HG03439 (cell line): ENCODE data around the gene ACKR3.

ENCODE experiments used
- ATAC-seq: cut with Tn5 transposase; IDR thresholded peaks from one replicate; pipeline ENCODE4 v1.9.1; 2021; ENCODE audit warnings: mild to moderate bottlenecking, moderate library complexity; ENCODE audit not compliant: unreplicated experiment

ACKR3 gene

DNA sequence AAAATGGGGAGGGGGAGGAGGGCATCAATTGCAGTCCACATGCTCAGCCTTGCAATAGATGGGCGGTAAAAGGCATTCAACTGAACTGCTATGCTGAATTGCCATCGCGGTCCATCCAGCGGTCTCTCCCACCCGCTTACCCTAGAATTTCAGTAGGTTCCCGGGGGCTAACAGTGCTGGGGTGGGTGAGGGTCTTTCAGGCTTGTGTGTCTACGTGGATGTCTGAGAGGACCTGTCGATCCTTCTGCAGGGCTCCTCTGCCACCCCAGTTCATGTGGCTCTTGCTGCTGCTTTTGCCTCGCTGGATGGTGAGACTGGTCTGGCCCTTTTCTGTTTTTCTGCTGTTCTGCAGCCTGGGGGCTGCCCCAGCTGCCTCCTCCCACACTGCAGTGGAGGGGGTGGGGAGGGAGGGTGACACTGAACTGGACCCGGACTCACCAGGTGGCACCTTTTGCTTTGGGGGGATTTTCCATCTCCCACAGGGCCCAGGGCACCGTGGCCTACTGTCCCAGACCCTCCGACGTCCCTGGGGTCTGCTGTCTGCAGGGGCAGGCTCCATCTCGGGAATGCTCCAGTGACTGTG lies 14.1 kb downstream of the ACKR3 start:
- no peak for ATAC-seq

DNA sequence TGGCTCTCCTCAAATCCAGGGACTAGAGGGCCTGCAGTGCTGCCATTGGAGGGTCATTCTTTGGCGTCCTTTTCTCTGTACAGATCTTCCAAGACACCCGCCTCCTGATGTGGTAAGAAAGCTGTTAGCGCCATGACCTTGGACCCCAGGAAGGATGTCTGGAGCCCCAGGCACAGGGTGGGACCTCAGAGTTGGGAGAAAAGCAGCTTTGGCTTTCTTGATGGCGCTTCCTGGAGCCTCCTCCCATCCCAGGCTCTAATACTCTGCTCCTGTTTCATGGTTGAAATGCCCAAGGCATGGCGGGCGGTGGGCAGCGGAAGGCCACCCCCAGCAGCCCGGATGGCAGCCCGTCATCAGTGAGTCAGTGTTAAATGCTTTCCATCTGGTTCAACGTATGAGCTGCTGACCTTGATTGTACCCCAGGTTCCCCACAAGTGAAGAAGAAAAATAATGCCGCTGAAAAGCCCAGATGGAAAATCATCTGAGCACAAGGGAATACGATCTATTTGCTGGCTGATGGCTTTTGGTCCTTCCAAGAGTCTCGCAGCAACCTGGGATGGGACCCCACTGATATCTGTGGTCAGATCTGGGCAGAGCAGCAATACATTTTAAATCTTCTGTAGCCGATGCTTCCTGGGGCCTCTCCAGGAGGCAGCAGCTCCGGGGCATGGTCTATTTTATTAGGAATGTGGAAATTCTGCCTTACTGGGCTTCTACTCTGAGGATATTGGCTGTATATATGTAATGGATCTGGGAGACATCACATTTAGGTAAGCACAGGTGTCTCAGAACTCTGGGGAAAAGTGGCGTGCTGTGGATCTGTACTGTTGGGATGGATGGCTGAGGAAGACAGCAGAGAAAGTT lies 15.1 kb downstream of the ACKR3 start:
- ATAC-seq = no peak

DNA sequence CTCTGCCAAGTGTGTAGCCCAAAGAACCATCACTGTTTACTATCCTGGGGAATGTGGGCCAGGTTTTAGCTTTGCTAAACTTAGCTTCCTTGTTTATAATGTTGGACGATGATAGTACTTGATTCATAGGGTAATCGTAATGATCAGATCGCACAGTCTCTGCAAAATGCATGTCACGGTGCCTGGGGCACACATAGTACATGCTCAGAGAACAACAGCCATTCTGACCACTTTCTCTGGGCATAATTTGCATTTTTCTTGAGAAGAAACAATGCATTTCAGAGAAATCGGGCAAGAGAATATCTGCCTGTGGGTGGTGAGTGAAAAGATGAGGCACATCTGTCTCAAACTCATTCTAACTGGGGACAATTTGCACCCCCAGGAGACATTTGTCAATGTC lies 16.3 kb downstream of the ACKR3 start:
- ATAC-seq = no peak

DNA sequence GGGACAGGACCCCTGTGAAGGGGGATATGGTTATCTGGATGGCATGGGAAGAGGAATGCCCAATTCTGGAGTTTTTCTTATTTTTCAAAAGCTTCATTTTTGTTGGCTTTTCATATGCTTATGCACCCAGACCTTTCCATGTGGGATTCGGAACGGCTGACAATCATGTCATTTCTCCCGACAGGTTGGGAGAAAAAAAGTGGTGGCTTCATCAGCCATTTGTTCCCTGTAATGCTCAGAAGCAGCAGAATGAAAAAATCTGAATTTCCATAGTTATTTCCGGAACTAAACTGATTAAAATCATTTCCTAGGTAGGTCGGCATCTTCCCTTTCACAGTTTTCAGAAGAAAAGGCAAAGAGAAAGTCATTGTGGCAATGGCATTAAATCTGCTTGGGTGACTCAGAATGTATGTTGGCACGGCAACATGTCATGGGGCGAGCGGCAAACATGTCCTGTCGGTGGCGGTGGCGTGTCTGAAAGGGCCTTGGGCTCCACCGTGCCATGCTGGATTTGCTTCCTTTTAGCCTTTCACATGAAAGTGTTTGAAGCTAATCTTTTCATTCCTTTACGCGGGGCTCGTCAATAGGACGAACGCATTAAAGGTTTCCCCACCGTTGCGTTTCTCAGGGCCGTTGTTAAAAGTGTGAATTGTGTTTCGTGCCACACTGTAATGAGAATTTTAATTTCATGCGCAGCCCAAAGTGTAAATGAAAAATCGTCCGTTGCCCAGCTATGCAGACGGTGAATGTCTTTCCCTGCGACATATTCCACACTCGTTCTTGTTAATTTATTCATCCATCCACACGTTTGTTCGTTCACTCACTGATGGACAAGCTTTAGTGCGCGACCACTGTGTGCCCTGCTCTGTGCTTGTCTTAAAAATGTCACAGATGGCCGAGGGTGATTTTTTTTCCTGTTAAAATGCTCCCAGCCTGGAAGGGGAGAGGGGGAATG lies 18.5 kb downstream of the ACKR3 start:
- no peak for ATAC-seq

DNA sequence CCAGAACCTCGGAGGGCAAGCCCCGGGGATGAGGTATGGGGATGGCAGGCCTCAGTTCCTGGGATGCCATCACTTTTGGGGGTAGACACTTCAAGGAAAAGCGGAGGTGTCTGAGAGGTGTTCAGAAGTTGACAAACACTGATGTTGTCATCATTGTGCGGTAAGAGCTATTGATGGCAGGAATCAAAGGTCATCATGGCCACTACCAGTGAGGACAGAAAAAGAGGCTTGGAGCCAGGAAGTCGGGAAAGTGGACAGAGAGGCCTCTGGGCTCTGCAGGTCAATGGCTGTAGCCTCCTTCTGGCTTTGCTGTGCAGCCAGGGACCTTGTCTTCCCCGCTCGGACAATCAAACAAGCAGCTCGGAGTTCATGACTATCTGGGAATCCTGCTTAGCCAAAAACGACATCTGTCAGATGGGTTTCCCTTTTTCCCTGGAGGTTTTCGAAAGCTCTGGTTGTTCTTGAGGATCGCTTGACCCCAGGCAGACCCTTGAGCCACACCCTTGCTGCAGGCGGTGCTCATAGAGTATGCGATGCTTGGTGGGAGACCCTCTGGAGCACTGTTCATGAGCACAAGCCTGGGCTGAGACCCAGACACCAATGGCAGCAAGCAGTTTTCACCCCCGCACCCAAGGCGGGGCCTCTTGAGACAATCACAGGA lies 19.4 kb downstream of the ACKR3 start:
- no peak for ATAC-seq

DNA sequence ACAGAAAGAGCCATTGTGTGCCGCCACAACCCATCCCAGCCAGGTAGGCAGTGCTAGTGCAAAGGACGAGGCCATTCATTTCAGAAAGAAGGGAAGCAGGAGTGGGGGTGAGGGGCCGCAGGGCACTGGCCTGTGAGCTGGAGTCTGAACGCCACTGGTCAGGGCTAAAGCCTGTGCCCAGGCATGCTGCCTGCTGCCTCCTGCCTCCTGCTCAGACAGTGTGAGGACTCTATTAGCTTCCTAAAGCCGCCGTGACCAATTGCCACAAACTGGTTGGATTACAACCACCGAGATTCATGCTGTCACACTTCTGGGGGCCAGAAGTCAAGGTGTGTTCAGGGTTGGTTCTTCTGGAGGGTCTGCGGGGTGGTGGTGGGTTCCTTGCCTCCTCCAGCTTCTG lies 21.2 kb downstream of the ACKR3 start:
- no peak for ATAC-seq

DNA sequence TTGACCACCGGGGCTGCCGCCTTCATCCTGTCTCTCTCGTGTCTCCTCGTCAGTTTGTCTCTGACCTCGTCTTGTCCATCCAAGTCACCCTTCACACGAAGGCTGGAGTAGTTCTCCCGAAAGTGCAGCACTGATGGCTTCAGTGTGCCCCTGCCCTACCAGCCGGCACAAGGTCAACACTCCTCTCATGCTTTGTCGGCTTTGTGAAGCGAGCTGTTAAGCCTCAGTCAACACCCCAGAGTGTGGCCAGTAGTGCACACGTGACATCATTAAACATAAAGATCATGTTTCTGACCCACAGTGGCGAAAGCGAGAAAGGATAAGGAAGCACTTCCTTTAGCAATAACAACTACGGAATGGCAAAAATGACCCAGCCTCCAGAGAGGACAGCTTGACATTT lies 23.2 kb downstream of the ACKR3 start:
- ATAC-seq = no peak

DNA sequence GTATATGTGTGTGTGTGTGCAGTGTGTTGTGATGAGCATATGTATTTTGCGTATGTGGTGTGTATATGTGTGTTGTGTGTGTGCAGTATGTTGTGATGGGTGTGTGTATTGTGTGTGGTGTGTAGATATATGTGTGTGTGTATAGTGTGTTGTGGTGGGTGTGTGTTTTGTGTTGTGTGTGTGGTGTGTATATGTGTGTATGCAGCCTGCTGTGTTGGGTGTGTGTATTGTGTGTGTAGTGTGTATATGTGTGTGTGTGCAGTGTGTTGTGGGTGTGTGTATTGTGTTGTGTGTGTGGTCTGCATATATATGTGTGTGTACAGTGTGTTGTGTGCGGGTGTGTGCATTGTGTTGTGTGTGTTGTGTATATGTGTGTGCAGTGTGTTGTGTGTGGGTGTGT lies 23.9 kb downstream of the ACKR3 start:
- ATAC-seq = no peak

DNA sequence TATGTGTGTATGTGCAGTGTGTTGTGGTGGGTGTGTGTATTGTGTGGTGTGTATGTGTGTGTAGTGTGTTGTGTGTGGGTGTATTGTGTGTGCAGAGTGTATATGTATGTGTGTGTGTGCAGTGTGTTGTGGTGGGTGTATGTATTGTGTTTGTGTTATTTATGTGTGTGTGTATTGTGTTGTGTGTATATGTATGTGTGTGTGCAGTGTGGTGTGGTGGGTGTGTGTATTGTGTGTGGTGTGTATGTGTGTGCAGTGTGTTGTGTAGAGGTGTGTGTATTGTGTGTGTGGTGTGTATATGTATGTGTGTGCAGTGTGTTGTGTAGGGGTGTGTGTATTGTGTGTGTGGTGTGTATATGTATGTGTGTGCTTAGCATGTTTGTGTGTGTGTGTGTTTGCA lies 24.3 kb downstream of the ACKR3 start:
- no peak for ATAC-seq

DNA sequence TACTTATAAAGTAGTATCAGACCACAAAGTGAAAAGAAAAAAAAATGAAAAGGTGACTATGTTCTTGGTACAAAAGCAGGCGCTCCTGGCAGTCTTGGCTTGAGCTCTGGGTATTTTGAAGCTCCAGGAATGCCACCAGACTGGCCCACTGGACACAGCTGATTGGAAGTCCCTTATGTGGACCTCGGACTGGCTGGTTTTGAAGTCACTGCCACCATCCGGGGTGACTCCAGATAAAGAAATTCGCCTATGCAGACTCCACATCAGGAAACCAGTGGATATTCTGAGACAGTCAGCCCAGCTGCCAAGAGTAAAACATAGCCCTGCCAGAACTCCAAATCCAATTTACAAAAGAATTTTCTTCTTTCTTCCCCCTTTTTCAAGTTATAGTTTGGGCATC lies 28.0 kb downstream of the ACKR3 start:
- no peak for ATAC-seq

DNA sequence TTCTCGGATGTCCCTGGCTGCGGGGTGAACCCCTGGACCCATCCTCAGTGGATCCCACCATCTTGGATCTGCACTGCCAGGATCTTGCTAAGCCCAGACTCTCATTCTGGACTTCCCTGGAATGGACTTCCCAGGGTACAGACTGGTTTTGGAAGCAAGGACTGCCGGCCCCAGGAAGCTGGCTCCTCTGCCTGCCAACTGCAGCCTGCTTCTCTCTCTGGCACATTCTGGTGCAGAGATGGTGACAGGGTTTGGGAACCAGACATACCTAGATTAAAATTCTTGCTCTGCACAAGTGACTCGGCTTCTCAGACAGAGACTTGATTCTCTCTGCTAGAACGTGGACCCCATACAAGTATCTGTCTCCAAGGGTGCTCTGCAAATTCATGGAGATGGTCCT lies 29.4 kb downstream of the ACKR3 start:
- no peak for ATAC-seq

DNA sequence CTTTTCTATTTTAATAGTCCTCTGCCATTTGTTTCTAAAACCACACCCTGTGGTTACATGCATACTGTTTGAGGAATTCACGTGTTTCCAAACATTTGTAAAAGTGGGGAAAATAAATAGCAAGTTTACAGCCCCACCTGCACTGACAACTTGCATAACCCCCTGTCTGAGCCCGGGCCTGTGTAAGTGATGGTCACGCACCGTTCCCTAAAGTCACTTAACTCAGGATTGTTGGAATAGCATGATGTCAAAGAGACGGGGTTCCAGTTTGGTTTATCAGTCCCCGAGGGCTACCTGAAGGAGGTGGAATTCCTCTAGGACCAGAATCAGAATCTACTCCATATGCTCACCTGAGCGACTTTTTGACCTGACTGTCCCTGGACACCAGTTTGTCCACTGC lies 30.5 kb downstream of the ACKR3 start:
- ATAC-seq = no peak

DNA sequence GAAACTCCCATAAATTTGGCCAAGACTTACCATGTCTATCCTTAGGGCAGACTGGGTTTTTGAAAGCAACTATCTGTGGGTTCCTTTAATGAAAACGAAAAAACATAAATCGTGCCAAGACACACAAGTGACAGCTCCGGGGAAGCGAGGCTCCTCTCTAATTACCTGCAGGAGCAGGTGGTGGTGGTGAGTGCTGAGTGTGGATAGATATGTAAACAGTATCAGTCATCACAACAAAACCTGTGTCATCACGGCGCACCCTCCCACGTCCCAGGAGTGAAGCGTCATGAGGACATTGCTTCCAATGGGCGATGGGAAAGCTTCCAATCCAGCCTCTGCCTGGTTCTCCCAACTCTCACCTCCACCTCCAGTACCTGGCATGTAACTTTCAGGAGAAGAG lies 31.3 kb downstream of the ACKR3 start:
- ATAC-seq = no peak

DNA sequence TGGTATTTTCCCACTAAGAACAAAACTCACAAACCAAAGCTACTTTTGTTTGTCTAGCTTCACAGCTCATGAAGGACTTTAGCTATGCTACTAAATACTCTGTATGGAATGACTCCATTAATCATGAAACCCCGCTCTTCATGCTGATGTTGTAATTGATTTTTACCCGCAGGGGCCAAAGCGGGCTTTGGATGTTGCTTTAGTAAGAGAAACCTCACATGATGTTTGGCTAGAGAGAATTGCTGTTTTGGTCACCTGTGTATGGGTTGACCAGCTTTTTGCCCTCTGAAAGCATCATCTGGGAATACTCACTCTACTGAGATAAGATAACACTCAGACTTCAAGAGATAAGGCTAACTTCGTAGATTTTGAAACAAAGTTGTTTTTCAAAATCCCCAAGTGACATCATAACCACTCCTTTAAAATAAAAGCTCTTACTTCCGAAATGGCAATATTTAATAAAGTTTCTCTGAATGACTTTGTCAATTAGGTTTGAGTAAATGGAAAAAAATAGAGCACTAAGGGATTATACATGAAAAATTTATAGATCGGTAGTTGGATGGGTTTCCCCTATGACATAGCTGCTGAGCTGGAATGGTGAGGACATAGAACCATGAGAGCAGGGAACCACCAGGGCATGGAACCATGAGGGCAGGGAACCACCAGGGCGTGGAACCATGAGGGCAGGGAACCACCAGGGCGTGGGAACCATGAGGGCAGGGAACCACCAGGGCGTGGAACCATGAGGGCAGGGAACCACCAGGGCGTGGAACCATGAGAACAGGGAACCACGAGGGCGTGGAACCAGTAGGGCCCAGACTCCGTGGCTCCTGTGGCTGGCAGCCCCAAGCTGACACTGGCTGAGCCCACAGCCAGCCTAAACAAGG lies 31.9 kb downstream of the ACKR3 start:
- ATAC-seq = no peak

DNA sequence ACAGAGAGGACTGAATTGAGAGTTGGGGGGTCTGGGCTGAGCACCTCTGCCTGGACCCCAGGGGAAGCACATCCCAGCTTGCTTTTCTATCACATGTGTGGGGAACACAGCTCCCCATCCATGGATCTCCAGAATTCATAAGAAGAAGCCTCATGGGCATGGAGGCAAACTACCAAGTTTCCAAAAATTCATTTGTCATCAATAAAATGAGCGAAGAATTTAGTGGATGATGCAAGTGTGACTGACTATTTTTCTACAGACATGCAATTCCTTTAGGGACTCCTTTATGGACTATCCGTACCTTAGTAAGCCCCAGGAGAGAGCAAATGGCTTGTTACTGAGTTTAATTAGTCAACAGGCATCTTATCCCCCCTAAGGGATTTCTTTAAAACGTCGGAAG lies 33.1 kb downstream of the ACKR3 start:
- ATAC-seq = no peak

DNA sequence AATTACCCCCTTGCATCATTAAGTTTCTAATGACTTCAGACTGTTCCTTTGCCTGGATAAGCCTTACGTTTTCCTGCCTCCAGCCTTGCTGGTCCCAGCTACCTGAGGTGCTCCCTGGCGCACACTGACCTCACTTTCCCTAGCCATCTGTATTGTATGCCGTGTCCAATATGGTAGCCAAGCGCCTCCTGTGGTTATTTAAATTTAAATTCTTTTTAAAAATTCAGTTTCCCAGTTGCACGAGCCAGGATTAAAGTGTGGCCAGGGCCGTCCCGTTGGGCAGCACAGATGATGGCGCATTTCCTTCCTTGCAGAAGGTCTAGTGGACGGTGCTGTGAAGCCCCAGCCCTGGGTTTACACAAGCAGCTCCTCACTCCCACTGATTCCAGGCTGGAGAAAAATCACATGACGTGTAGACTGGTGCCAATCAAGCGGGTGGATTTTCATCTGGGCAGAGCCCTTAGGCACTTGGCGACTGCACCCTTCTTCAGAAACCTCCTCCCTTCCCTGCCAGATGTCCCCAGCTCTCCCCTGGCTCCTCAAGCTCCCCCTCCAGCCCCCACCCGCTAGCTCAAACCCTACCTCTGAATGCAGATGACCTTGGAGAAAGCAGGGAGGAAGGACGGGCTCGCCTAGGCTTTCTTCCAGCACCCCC lies 33.9 kb downstream of the ACKR3 start:
- no peak for ATAC-seq

DNA sequence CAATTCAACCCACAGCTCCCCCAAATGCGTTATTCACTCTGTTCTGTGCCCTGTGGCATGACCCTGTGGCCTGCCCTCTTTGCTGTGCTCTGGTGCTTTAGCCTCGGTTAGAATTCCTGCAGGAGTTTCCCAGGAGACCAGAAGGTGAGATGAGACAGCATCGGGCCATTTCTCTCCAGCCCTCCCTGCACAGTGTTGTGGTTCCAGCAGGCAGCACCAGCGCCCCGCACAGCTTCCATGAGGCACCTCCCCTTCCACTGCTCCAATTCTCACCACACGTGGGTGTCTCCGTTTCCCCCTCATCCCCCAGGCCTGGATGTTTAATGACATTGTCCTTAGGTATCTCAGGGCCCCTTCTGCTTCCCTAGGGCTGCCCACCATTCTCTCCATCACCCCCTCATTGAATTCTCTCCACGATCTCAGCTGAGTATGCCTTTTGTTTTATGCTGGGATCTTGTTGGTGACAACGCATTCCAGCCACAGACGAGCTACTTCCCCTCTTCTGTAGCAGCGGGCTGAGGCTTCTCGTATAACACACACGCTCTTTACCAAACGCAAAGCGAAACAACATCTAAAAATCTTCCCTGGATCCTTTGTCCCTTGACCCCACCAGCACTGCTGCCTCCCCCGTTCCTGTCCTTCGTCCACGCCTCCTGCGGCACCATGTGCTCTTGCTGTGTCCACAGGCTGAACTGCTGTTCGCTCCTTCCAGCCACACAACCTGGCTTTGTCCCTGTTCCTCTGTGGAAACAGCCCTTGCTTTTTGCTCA lies 35.1 kb downstream of the ACKR3 start:
- ATAC-seq = no peak

DNA sequence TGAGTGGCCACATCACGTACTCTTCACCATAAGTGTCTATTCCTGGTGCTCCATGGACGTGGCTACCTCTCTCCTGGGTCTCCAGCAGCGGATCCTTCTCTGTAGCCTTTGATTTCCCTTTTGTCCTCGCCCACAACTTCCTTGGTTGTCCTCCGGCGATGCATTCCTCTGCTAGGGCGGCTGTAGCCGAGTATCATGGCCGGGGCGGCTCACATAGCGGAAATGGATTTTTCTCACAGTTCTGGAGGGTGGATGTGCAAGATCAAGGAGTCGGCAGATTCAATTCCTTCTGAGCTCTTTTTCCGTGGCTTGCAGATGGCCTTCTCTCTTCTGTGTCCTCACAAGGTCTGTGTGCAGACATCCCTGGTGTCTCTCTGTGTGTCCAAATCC lies 35.7 kb downstream of the ACKR3 start:
- no peak for ATAC-seq

DNA sequence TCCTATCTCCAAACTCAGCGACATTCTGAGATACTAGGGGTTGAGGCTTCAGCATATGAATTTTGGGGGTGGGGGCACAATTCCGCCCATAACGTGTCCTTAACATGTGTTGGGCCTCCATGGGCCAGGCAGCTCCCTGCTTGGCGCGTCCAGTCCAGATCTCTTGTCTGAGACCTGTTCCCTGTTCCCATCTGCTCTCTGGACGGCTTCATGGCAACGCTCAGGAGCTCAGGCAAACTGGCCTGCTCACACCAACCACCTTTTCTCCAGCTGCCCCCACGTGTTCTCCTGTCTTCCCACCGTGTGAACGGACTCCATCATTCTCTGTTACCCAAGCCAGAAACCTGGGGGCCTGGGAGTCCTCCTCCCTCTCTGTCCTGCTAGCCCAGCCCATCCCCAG lies 36.4 kb downstream of the ACKR3 start:
- no peak for ATAC-seq
